Subcutaneous adipose tissue (tissue), 4 donors: ENCODE results near the gene NLGN1. TPM values are rescaled to one million over a fixed set of nuclear protein-coding genes. Genes with fewer than 3 reads are reported as not detected.

Experiments used
- CTCF ChIP-seq: fragments of 450-650 bp; IDR thresholded peaks from one replicate; pipeline ENCODE4 v1.5.1; 2016; ENCODE audit warnings: low read depth, mild to moderate bottlenecking, control low read depth, antibody characterized with exemption, moderate library complexity
- total RNA-seq, 4 donors: library from RNA; depleted of rRNA; stranded (reverse); fragments of >200 nt; gene quantifications; one replicate each; pipeline ENCODE4 v1.1.0, GENCODE V29; 2016

Gene NLGN1
- total RNA-seq, 4 donors from 2014 or later: 5.1 to 16.5 (median 7.9) TPM

- TF ChIP-seq CTCF: no peak
Measured at GRCh38 chr3:174287705-174288104, 890.2 kb downstream of the NLGN1 start.

- TF ChIP-seq CTCF: no peak
Measured at GRCh38 chr3:174294616-174295015, 897.1 kb downstream of the NLGN1 start.

GRCh38 chr3:174295306-174296092 lies 898.0 kb downstream of the NLGN1 start:
- TF ChIP-seq CTCF: no peak

GRCh38 chr3:174302746-174303315 lies 905.3 kb downstream of the NLGN1 start:
- no peak for TF ChIP-seq CTCF

- no peak for TF ChIP-seq CTCF
Measured at GRCh38 chr3:174303907-174304560, 906.5 kb downstream of the NLGN1 start.

- TF ChIP-seq CTCF: no peak
Measured at GRCh38 chr3:174308736-174309135, 911.2 kb downstream of the NLGN1 start.

- TF ChIP-seq CTCF: no peak
Measured at GRCh38 chr3:174310475-174310983, 913.0 kb downstream of the NLGN1 start.
